ENCODE results near the gene TEAD1.

Gene TEAD1

DNA sequence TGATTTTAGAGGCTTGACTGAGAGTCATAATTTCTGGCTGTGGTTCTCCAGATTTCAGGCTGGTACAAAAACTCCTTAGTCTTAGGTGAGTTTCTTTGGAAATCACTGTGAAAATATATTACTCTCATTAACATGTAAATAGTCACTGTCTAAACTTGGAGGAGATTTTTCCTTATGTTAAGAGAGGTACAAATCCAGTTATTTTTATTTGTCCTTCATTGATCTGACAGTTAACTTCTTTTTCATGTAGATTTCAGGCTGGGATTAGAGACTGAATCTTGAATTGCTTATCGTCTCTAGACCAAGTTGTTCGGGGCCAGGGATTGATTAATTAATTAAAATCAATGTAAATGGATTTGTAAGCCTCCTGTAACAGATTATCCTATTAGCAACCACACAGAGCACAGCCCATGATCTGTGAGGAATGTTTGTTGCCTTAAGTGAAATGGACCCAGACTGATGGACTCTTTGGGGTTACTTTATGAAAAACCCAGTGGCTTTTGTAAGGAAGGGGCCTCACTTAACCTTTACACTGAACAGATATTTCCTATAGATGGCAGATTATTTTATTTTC is 21.1 kb downstream of the TEAD1 start:
- Histone ChIP-seq H3K9me3 (ENCODE audit: insufficient read depth, low read depth, low read length) (no peaks in the 10 kb centered on the region), H3K27ac (ENCODE audit: low read depth, low read length) (no peak overlapping the region), H3K27me3 (ENCODE audit: insufficient read depth, low read length) (no peaks in the 10 kb centered on the region), H3K4me1 (ENCODE audit: insufficient read depth, low read length) (peaks cover 81% of the 10 kb centered on the region), H3K9ac (ENCODE audit: low read depth, low read length) (no peak overlapping the region), H3K36me3 (ENCODE audit: insufficient read depth, low read length) (no peaks in the 10 kb centered on the region), H3K4me3 (ENCODE audit: low read length) (no peak overlapping the region)
- WGBS, result 87% methylated on average over 2 of the region's 2 CpGs

DNA sequence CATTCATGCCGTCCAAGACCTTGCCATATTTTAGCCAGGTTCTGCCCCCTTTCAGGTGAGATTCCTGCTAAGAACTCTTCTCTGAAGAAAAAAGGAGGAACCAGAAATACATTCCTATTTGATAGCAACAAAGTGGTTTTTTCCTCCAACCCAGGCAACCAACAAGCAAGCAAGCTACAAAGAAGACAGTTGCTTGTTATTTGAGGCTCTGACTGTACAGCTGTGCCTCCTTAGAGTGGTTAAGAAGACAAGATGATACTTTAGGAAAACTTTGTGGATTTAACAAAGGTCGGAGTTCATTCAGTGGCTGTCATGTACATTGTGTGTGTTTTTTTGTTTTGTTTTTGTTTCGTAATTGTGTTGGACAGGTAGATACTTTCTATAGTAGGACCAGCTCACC is 21.7 kb downstream of the TEAD1 start:
- Histone ChIP-seq H3K36me3 (ENCODE audit: insufficient read depth, low read length) (no peaks in the 10 kb centered on the region), H3K27ac (ENCODE audit: low read depth, low read length) (no peak overlapping the region), H3K4me1 (ENCODE audit: insufficient read depth, low read length) (peaks cover 82% of the 10 kb centered on the region), H3K27me3 (ENCODE audit: insufficient read depth, low read length) (no peaks in the 10 kb centered on the region), H3K4me3 (ENCODE audit: low read length) (no peak overlapping the region), H3K9ac (ENCODE audit: low read depth, low read length) (no peak overlapping the region), H3K9me3 (ENCODE audit: insufficient read depth, low read depth, low read length) (no peaks in the 10 kb centered on the region)
- WGBS, result 95% methylated on average over 3 of the region's 3 CpGs

DNA sequence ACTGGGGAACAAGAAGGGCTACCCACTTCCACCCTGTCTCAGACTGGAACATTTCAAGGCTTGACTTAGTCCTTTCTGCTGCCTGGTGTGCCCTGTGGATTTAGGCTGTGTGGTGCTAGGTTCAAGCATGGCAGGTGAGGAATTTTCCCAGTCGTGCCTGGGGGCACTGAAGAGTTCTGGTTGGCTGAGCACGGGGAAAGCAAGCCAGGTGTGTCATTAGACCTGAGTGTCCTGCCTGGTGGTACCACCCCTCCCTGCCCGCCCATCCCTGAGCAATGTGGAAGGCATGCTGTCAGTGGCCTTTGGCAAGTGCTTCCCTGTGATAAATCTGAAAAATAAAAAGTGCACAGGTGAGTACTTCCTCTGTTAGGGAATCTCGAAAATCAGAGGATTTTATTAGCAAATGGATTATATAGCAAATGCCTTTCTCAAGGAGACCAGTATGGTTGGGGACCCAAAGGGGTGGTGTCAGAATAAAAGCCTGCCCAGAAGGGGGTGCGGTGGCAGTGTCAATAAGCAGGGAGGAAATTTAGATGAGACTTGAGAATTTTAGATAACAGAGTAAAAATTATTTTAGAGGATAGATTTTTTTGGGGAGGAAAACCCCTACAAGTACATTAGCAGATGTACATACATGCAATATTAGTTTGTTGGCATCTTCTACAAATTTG is 22.8 kb downstream of the TEAD1 start:
- Histone ChIP-seq H3K9me3 (ENCODE audit: insufficient read depth, low read depth, low read length) (no peaks in the 10 kb centered on the region), H3K9ac (ENCODE audit: low read depth, low read length) (no peak overlapping the region), H3K4me1 (ENCODE audit: insufficient read depth, low read length) (peaks cover 82% of the 10 kb centered on the region), H3K27me3 (ENCODE audit: insufficient read depth, low read length) (no peaks in the 10 kb centered on the region), H3K4me3 (ENCODE audit: low read length) (no peak overlapping the region), H3K27ac (ENCODE audit: low read depth, low read length) (no peak overlapping the region), H3K36me3 (ENCODE audit: insufficient read depth, low read length) (no peaks in the 10 kb centered on the region)
- WGBS, result 82% methylated on average over 5 of the region's 5 CpGs

DNA sequence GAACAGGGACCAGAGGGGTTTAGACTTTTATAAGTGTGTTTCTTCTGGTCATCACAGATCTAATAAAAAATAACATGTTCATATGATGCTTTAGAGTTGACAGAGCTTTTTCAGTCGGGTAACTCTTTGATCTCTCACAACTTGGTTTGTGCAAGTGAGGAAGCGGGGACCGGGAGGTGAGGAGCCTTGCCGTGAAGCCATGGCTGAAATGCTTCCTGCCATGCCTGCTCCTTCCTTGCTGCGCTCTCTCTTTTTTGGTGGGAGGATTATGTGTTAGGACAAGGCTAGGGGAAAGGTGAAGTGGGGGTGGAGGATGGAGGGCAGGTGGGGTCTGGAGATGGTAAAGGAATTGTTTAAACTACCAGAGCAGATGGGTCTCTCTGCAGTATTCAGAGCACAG is 23.8 kb downstream of the TEAD1 start:
- H3K27ac ChIP-seq (ENCODE audit: low read depth, low read length), result no peak overlapping the region
- peaks cover 74% of the 10 kb centered on the region for H3K4me1 ChIP-seq (ENCODE audit: insufficient read depth, low read length)
- H3K4me3 ChIP-seq (ENCODE audit: low read length), result no peak overlapping the region
- no peaks in the 10 kb centered on the region for H3K36me3 ChIP-seq (ENCODE audit: insufficient read depth, low read length)
- H3K9ac ChIP-seq (ENCODE audit: low read depth, low read length), result no peak overlapping the region
- 52% methylated on average over 5 of the region's 5 CpGs for WGBS
- H3K27me3 ChIP-seq (ENCODE audit: insufficient read depth, low read length), result no peaks in the 10 kb centered on the region
- H3K9me3 ChIP-seq (ENCODE audit: insufficient read depth, low read depth, low read length), result no peaks in the 10 kb centered on the region

DNA sequence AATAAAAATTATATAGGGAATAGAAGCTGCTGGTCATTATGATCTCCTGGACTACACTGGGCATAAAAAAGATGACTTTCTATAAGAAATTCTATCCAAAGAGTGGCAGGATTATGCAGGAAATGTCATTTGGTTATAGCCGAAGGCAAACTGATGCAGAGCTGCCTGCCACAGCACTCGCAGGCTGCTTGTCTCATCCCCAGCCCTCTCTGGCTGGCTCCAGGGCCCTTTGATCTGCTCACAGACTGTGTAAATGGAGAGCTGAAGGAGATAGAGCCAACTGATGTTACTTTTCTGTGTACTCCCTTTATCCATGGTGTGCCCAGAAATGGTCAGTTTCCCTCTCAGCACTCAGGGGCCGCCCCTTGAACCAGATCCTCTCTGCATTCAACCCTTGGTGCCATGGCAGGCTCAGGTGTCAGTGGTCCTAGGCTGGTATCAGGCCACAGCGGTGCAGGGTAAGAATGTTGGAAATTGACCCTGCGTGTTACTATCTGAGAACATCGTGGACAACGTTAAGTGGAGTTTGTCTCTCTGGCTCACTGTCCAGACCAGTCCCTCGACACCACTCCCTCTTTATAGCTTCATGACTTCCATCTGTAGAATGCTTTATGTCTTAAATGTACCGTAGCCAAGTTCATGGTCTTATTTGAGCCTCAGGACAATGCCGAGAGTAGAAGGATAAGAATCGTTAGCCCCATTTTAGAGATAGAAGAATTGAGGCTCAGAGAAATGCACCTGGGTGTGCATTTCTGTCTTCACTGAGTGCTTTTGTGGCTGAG is 27.8 kb downstream of the TEAD1 start:
- peaks cover 65% of the 10 kb centered on the region for H3K4me1 ChIP-seq (ENCODE audit: insufficient read depth, low read length)
- WGBS, result 95% methylated on average over 11 of the region's 11 CpGs
- no peaks in the 10 kb centered on the region for H3K9me3 ChIP-seq (ENCODE audit: insufficient read depth, low read depth, low read length)
- no peaks in the 10 kb centered on the region for H3K27me3 ChIP-seq (ENCODE audit: insufficient read depth, low read length)
- H3K27ac ChIP-seq (ENCODE audit: low read depth, low read length), result no peak overlapping the region
- no peak overlapping the region for H3K4me3 ChIP-seq (ENCODE audit: low read length)
- H3K36me3 ChIP-seq (ENCODE audit: insufficient read depth, low read length), result peaks cover 6% of the 10 kb centered on the region; the same call in 1 of the 2 replicates
- no peak overlapping the region for H3K9ac ChIP-seq (ENCODE audit: low read depth, low read length)

DNA sequence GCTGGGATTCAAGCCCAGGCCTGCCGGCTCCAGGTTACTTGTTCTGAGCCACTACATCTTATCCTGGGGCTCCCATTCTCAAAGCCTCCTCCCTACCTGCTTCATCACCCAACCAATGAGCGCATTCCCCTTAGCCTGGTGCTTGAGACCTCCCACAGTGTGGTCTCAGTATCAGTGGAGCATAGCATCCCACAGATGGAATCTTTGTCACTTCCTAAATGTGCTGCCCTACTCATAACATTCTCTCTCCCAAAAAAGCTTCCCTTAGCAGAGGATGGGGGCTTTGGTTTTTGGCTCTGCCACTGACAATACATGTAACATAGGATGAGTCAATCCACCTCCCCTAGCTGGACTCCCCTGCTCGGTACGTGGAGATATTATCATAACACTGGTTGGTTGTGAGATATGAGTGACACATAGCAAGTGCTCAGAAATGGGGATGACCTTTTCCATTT is 28.8 kb downstream of the TEAD1 start:
- no peaks in the 10 kb centered on the region for H3K9me3 ChIP-seq (ENCODE audit: insufficient read depth, low read depth, low read length)
- peaks cover 6% of the 10 kb centered on the region; the same call in 1 of the 2 replicates for H3K36me3 ChIP-seq (ENCODE audit: insufficient read depth, low read length)
- no peak overlapping the region for H3K27ac ChIP-seq (ENCODE audit: low read depth, low read length)
- H3K4me3 ChIP-seq (ENCODE audit: low read length), result no peak overlapping the region
- 77% methylated on average over 3 of the region's 4 CpGs for WGBS
- H3K27me3 ChIP-seq (ENCODE audit: insufficient read depth, low read length), result no peaks in the 10 kb centered on the region
- H3K4me1 ChIP-seq (ENCODE audit: insufficient read depth, low read length), result peaks cover 68% of the 10 kb centered on the region
- H3K9ac ChIP-seq (ENCODE audit: low read depth, low read length), result no peak overlapping the region

DNA sequence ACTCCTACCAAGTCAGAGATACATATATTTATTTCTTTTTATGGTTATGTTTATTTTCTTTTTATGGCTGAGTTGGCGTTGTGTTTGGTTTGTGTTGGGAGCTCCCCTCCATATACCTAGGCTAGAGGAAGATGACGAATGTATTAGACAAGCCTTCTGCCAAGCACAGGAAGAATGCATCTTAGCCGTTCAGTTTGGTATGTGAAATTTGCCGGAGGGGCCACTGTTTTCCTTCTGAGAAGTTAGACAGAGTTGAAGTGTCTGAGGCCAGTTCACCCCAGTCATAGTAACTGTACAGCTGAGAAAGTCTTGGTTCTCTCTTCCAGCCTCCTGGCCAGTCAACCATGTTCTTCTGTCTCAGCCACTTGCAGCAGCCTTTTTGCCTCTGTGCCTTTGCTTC is 29.8 kb downstream of the TEAD1 start:
- peaks cover 62% of the 10 kb centered on the region for H3K4me1 ChIP-seq (ENCODE audit: insufficient read depth, low read length)
- 91% methylated on average over 4 of the region's 4 CpGs for WGBS
- H3K27me3 ChIP-seq (ENCODE audit: insufficient read depth, low read length), result no peaks in the 10 kb centered on the region
- H3K27ac ChIP-seq (ENCODE audit: low read depth, low read length), result no peak overlapping the region
- no peaks in the 10 kb centered on the region for H3K9me3 ChIP-seq (ENCODE audit: insufficient read depth, low read depth, low read length)
- H3K4me3 ChIP-seq (ENCODE audit: low read length), result no peak overlapping the region
- peaks cover 6% of the 10 kb centered on the region; the same call in 1 of the 2 replicates for H3K36me3 ChIP-seq (ENCODE audit: insufficient read depth, low read length)
- H3K9ac ChIP-seq (ENCODE audit: low read depth, low read length), result no peak overlapping the region

DNA sequence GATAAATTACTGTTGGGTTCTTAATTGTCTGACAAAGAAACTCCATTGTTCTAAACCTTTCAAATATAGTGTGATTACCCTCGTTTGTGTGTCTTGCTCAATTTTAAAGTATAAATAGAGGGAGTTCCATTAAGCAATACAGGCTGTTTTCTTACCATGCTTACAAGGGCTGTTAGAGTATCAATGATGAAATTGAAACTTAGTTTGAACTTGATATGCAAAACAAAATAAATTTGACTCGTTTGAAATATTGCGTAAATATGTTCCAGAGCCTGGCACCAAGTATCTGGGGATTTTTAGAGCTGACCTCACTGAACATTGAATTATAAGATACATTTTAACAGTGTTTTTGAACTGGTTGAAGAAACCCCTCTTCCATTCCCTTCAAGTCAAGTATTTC is 31.7 kb downstream of the TEAD1 start:
- Histone ChIP-seq H3K4me3 (ENCODE audit: low read length) (no peak overlapping the region), H3K4me1 (ENCODE audit: insufficient read depth, low read length) (peaks cover 55% of the 10 kb centered on the region), H3K27ac (ENCODE audit: low read depth, low read length) (no peak overlapping the region), H3K36me3 (ENCODE audit: insufficient read depth, low read length) (peaks cover 6% of the 10 kb centered on the region; the same call in 1 of the 2 replicates), H3K27me3 (ENCODE audit: insufficient read depth, low read length) (no peaks in the 10 kb centered on the region), H3K9me3 (ENCODE audit: insufficient read depth, low read depth, low read length) (no peaks in the 10 kb centered on the region), H3K9ac (ENCODE audit: low read depth, low read length) (no peak overlapping the region)
- 95% methylated on average over 3 of the region's 3 CpGs for WGBS

DNA sequence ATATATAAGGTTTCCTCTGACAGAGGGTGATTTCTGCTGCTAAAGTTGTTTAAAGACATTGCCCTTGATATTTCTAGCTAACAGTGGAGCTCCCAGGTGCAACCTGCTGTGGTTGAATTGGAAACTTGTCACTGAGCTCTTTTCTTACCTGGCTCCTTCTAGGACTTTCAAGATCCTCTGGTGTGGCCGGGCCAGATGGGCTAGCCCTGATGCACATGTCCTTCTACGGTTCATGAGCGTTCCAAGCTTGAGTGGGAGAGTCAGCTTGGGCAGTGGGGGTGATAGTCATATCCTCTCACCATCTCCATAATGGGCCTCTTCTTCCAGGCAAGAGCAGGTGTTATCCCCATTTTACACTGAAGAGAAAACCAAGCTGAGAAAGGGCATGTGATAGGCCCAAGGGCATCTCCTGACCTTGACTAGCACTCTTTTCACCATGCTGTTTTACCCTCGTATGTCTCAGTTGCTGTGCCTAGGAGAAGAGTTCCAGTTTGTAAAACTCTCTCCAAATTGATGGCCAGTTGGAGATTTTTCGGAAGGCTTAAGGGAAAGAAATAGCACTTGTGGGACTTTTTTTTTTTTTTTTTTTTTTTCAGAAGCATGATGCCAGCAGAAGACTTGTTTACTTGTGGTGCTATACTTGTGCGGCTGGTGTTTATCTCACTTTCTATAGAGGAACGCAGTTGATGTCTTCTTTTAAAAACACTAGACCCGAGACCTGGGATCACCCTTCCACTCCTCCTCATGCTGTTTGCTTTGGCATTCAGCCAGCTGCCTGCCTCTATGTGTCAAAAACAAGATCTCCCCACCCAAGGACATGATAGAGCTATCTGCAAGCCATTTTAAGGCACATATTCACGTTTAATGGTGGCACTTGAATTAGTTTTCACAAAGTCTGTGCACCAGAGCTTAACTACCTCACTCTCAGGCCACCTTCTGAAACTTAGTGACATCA is 32.6 kb downstream of the TEAD1 start:
- no peak overlapping the region for H3K27ac ChIP-seq (ENCODE audit: low read depth, low read length)
- no peak overlapping the region for H3K9ac ChIP-seq (ENCODE audit: low read depth, low read length)
- 86% methylated on average over 8 of the region's 9 CpGs for WGBS

DNA sequence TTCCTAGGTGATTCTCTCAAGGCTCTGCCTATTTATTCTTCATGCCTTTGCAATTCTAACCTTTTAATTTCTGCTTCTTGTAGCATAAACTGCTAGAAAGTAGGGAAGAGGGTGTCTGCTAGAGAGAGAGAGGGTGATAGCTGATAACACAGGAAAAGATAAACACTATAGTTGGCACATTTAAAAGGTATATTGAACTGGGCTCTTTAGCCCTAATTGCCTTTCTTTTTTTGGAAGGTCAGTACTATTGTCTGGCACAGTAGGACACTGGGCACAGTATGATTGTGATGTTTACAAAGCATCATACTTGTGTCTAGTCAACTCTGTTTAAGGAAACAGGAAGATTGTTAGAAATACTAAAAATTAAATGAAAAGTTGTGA is 33.3 kb downstream of the TEAD1 start:
- no peak overlapping the region for H3K27ac ChIP-seq (ENCODE audit: low read depth, low read length)
- no peaks in the 10 kb centered on the region for H3K27me3 ChIP-seq (ENCODE audit: insufficient read depth, low read length)
- peaks cover 42% of the 10 kb centered on the region for H3K4me1 ChIP-seq (ENCODE audit: insufficient read depth, low read length)
- H3K36me3 ChIP-seq (ENCODE audit: insufficient read depth, low read length), result peaks cover 6% of the 10 kb centered on the region; the same call in 1 of the 2 replicates
- H3K4me3 ChIP-seq (ENCODE audit: low read length), result no peak overlapping the region
- no peaks in the 10 kb centered on the region for H3K9me3 ChIP-seq (ENCODE audit: insufficient read depth, low read depth, low read length)
- no peak overlapping the region for H3K9ac ChIP-seq (ENCODE audit: low read depth, low read length)

More for the DNA sequence above, 32.6 kb downstream of the TEAD1 start:
- H3K36me3 ChIP-seq (ENCODE audit: insufficient read depth, low read length), result peaks cover 6% of the 10 kb centered on the region; the same call in 1 of the 2 replicates
- no peaks in the 10 kb centered on the region for H3K27me3 ChIP-seq (ENCODE audit: insufficient read depth, low read length)
- H3K4me3 ChIP-seq (ENCODE audit: low read length), result no peak overlapping the region
- no peaks in the 10 kb centered on the region for H3K9me3 ChIP-seq (ENCODE audit: insufficient read depth, low read depth, low read length)
- H3K4me1 ChIP-seq (ENCODE audit: insufficient read depth, low read length), result peaks cover 46% of the 10 kb centered on the region

Measured in HUES64 (cell line).